K562 (cell line): ENCODE data around the gene TMEM164. TPM values are rescaled to one million over a fixed set of nuclear protein-coding genes. Genes with fewer than 3 reads are reported as not detected.

Source experiments
- ATAC-seq: fragments of 200-7000 bp; cut with Tn5 transposase; 3 replicates; pipeline ENCODE4 v1.9.1; 2020; ENCODE audit warnings: moderate library complexity
- BruUV-seq: library from RNA; stranded (reverse); fragments of 400-500 nt; replicated peaks from 2 replicates; lab custom pipeline; 2021; lab: Mats Ljungman, UMichigan
- CTCF ChIA-PET: fragments of 300-600 bp; formaldehyde crosslinking; extraction: SDS; loops from one replicate; lab custom pipeline; 2021; ENCODE audit warnings: low intra/inter-chr PET ratio; lab: Yijun Ruan, JAX
- POLR2A ChIA-PET: fragments of 300-600, 350-650 bp; sonication (Branson Sonifier 250); formaldehyde crosslinking; extraction: SDS; loops from one replicate; lab custom pipeline; 2021; ENCODE audit warnings: antibody characterized with exemption, inconsistent platforms; lab: Yijun Ruan, JAX
- DNase-seq, 4 experiments: peaks; one replicate each; pipeline versions ENCODE4 v3.0.0 to v3.0.0-alpha.2; 2011 to 2018; ENCODE audit warnings: low spot score in 3 of 4, mixed read lengths in 3 of 4; ENCODE audit errors: extremely low read depth in 1 of 4
- FAIRE-seq: peaks from 2 replicates; lab custom pipeline; 2011; peaks lifted over from hg19 to GRCh38; lab: Jason Lieb, UNC
- H2AFZ ChIP-seq: 2 replicates; pipeline ENCODE4 v1.6.0; 2011; ENCODE audit warnings: low read depth, low read length, control low read depth, inconsistent platforms
- H3K27ac ChIP-seq: fragments of 200-600 bp; 3 replicates; pipeline ENCODE4 v1.8.0; 2011; ENCODE audit warnings: low read depth, mild to moderate bottlenecking, control low read depth, inconsistent platforms, low read length, moderate library complexity, mixed read lengths; ENCODE audit errors: extremely low read depth
- H3K27me3 ChIP-seq, 2 experiments: fragments of 300-600 bp in 1 of 2; 2 replicates in 1 of 2; 3 replicates in 1 of 2; pipeline versions ENCODE4 v1.6.0 to v1.8.0; 2011; ENCODE audit warnings: inconsistent platforms in 2 of 2, low read length in 2 of 2, mild to moderate bottlenecking in 1 of 2, mixed read lengths in 1 of 2, moderate library complexity in 1 of 2; ENCODE audit not compliant: control insufficient read depth in 2 of 2, insufficient read depth in 2 of 2
- H3K36me3 ChIP-seq: fragments of 300-600 bp; 3 replicates; pipeline ENCODE4 v1.8.0; 2011; ENCODE audit warnings: mild to moderate bottlenecking, low read length, inconsistent platforms; ENCODE audit not compliant: control insufficient read depth, insufficient read depth
- H3K4me1 ChIP-seq, 2 experiments: fragments of 200-600 bp in 1 of 2; replicated peaks in 1 of 2; 2 replicates in 1 of 2; 3 replicates in 1 of 2; pipeline versions ENCODE4 v1.5.1 to v1.8.0; 2011; ENCODE audit warnings: inconsistent platforms in 2 of 2, low read length in 2 of 2, mild to moderate bottlenecking in 1 of 2, mixed read lengths in 1 of 2, moderate library complexity in 1 of 2; ENCODE audit not compliant: control insufficient read depth in 2 of 2, insufficient read depth in 2 of 2
- H3K4me2 ChIP-seq: 2 replicates; pipeline ENCODE4 v1.6.1; 2011; ENCODE audit warnings: low read length, control low read depth, inconsistent platforms, mixed read lengths; ENCODE audit not compliant: insufficient read depth
- H3K4me3 ChIP-seq: fragments of 200-600 bp; sonication (generic), shearing (Covaris generic); 2 replicates; pipeline ENCODE4 v1.5.1; 2016; ENCODE audit warnings: control low read depth, inconsistent platforms
- H3K79me2 ChIP-seq: fragments of 200-600 bp; 3 replicates; pipeline ENCODE4 v1.8.0; 2011; ENCODE audit warnings: low read length, inconsistent platforms; ENCODE audit not compliant: control insufficient read depth, insufficient read depth
- H3K9ac ChIP-seq, 2 experiments: 2 replicates each; pipeline versions ENCODE4 v1.6.0 to v1.6.1; 2011; ENCODE audit warnings: low read depth in 2 of 2, low read length in 2 of 2, control low read depth in 1 of 2, inconsistent platforms in 1 of 2, mild to moderate bottlenecking in 1 of 2, mixed read lengths in 1 of 2; ENCODE audit not compliant: insufficient read depth in 1 of 2
- H3K9me1 ChIP-seq: one replicate; pipeline ENCODE4 v1.6.0; 2011; ENCODE audit warnings: inconsistent platforms, mild to moderate bottlenecking, low read length, moderate library complexity; ENCODE audit not compliant: control insufficient read depth, insufficient read depth
- H3K9me3 ChIP-seq: replicated peaks from 2 replicates; pipeline ENCODE4 v1.5.1; 2011; ENCODE audit warnings: low read depth, low read length, inconsistent platforms; ENCODE audit not compliant: control insufficient read depth, insufficient read depth
- H4K20me1 ChIP-seq: replicated peaks from 2 replicates; pipeline ENCODE4 v1.6.1; 2011; ENCODE audit warnings: low read length, inconsistent platforms, mixed read lengths; ENCODE audit not compliant: control insufficient read depth, insufficient read depth
- CBFA2T2 ChIP-seq: fragments of 450-650 bp; conservative IDR thresholded peaks from 2 replicates; pipeline ENCODE4 v1.6.1; 2017; ENCODE audit warnings: mild to moderate bottlenecking
- CBFB ChIP-seq: sonication (generic); formaldehyde crosslinking; IDR thresholded peaks from 2 replicates; pipeline ENCODE4 v1.4.0; 2020; ENCODE audit warnings: mild to moderate bottlenecking, missing genetic modification reagents
- DPF2 ChIP-seq: fragments of 450-650 bp; IDR thresholded peaks from 2 replicates; pipeline ENCODE4 v1.6.1; 2016
- GTF2E2 ChIP-seq: fragments of 200-800 bp; sonication (Bioruptor generic); IDR thresholded peaks from 2 replicates; pipeline ENCODE4 v1.6.1; 2016; ENCODE audit warnings: missing genetic modification characterization, missing compliant biosample characterization
- KDM1A ChIP-seq, 2 experiments: fragments of 450-650 bp; IDR thresholded peaks; 2 replicates each; pipeline ENCODE4 v1.6.1; 2016; ENCODE audit warnings: mild to moderate bottlenecking in 2 of 2
- MED1 ChIP-seq: sonication (generic); formaldehyde crosslinking; IDR thresholded peaks from 2 replicates; pipeline ENCODE4 v1.8.1; 2023; ENCODE audit warnings: missing genetic modification reagents, borderline replicate concordance
- NFE2 ChIP-seq: IDR thresholded peaks from 2 replicates; pipeline ENCODE4 v1.6.1; 2014; ENCODE audit warnings: antibody characterized with exemption, low read depth
- NFIX ChIP-seq: fragments of 250-450 bp; sonication (Bioruptor Pico); IDR thresholded peaks from 2 replicates; pipeline ENCODE4 v1.4.0; 2020; ENCODE audit warnings: low read depth, mild to moderate bottlenecking, moderate library complexity
- PTTG1 ChIP-seq: fragments of 450-650 bp; IDR thresholded peaks from 2 replicates; pipeline ENCODE4 v1.6.1; 2016; ENCODE audit warnings: low read depth, mild to moderate bottlenecking, missing genetic modification characterization, missing compliant biosample characterization
- RBBP5 ChIP-seq: fragments of 200-600 bp; sonication (generic); IDR thresholded peaks from 2 replicates; pipeline ENCODE4 v1.6.1; 2012; ENCODE audit warnings: borderline replicate concordance, mild to moderate bottlenecking, low read length, control low read depth, inconsistent platforms; ENCODE audit not compliant: insufficient read depth, poor library complexity, severe bottlenecking
- ZBED1 ChIP-seq: IDR thresholded peaks from 2 replicates; pipeline ENCODE4 v1.6.1; 2014
- ZNF23 ChIP-seq: fragments of 250-450 bp; sonication (Bioruptor Pico); IDR thresholded peaks from 2 replicates; pipeline ENCODE4 v1.4.0; 2020; ENCODE audit warnings: mild to moderate bottlenecking
- ZNF778 ChIP-seq: fragments of 450-650 bp; formaldehyde crosslinking; IDR thresholded peaks from 2 replicates; pipeline ENCODE4 v1.4.0; 2020; ENCODE audit warnings: mild to moderate bottlenecking, moderate library complexity
- WGBS: fragments of 100-300 bp; shearing (Covaris generic); methylation state at CpG from one replicate; pipeline ENCODE4 v1.1.6; 2016; ENCODE audit warnings: low coverage, mixed read lengths; ENCODE audit not compliant: insufficient coverage; ENCODE audit errors: missing lambda C conversion rate; 5-methylcytosine and 5-hydroxymethylcytosine counted together
- in situ Hi-C: fragments of 300-500 bp; cut with MboI; formaldehyde crosslinking; loops from 4 replicates; pipeline ENCODE4 v1.15.0; 2018; ENCODE audit warnings: inconsistent platforms, mixed read lengths
- intact Hi-C: fragments of 100-400 bp; cut with micrococcal nuclease; formaldehyde crosslinking; loops from 2 replicates; pipeline ENCODE4 v1.14.2; 2022
- polyA plus RNA-seq, 8 experiments: library from polyadenylated mRNA; depleted of rRNA in 4 of 8; stranded (reverse) in 5 of 8; unstranded in 3 of 8; fragments of >200 nt; fragmentation: Nextera tagmentation in 2 of 8; fragmentation: Illumina TruSeq in 1 of 8; extraction: Ambion mirVana in 2 of 8; extraction: Trizol in 1 of 8; gene quantifications; 2 replicates each; pipeline versions ENCODE4 v1.2.1 to v1.2.3, GENCODE V29; 2011 to 2014; ENCODE audit warnings: inconsistent platforms in 1 of 8, missing spikeins in 1 of 8
- total RNA-seq, 7 experiments: library from RNA; depleted of rRNA in 6 of 7; stranded (reverse); fragments of >200 nt in 6 of 7; fragmentation: Illumina TruSeq in 2 of 7; extraction: Trizol in 2 of 7; gene quantifications; 2 replicates each; pipeline versions ENCODE4 v1.2.1 to v1.2.3, GENCODE V29; 2011 to 2021; ENCODE audit warnings: low replicate concordance in 1 of 7

Gene TMEM164
- total and polyA plus RNA-seq, 9 of the 15 experiments (the other 6 are each of a cell fraction or from before 2014, with no cell fraction given): 2.4 to 57.3 (median 23.1) TPM

DNA sequence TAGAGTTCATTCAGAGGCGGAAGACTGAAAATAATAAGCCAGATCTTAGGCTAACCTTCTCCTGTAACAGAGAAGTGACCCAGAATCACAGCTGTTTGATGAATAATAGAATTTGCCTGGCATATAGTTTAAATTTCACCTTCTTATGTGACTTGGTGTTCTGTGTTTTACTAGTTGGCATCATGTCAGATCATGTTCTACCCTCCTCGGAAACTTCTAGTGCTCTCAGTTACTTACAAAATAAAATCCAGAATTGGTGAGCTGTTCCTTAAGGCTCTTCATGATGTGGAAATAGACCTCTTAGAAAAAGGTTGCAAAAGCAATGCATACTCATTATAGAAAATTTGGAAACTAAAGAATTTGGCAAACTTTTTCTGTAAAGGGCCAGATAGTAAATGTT is 31.1 kb downstream of the TMEM164 start:
- no peak overlapping the region for H2AFZ ChIP-seq
- H3K27me3 ChIP-seq: no peaks in the 10 kb centered on the region
- peaks cover 10% of the 10 kb centered on the region; the same call in 2 of the 3 replicates for H3K36me3 ChIP-seq
- WGBS: 93% methylated on average over 2 of the region's 2 CpGs
- no peak overlapping the region for H3K4me2 ChIP-seq
- no TSS peak for BruUV-seq
- in situ Hi-C loops: no loop called here
- no peak overlapping the region for H3K9ac ChIP-seq
- no peaks in the 10 kb centered on the region for H3K9me1 ChIP-seq
- no peaks in the 10 kb centered on the region; the same call in 1 of the 2 replicates for H4K20me1 ChIP-seq
- no peak for ATAC-seq
- FAIRE-seq: no peak
- DNase-seq: no peak
- H3K4me3 ChIP-seq: no peak overlapping the region
- ChIA-PET POLR2A (no interaction called here), CTCF (no interaction called here)
- intact Hi-C loops: no loop called here
- no peak for TF ChIP-seq RBBP5
- no peak for TF ChIP-seq DPF2
- TF ChIP-seq MED1 (CRISPR knock-in tag): no peak
- no peak for TF ChIP-seq ZNF778 (CRISPR knock-in tag)
- no peak for TF ChIP-seq GTF2E2 (tag)
- TF ChIP-seq KDM1A (IDR thresholded peaks at IDR 0.05): no peak
- no peak for TF ChIP-seq ZNF23 (CRISPR knock-in tag)
- no peak for TF ChIP-seq NFE2
- no peak for TF ChIP-seq CBFA2T2
- no peak for TF ChIP-seq PTTG1 (tag)
- no peak for TF ChIP-seq NFIX (CRISPR knock-in tag)
- TF ChIP-seq CBFB (CRISPR knock-in tag): no peak
- no peak for TF ChIP-seq ZBED1
- TF ChIP-seq, all 486 proteins: peak for 0
- H3K27ac ChIP-seq: no peak overlapping the region
- H3K4me1 ChIP-seq: peaks cover 0 to 4% of the 10 kb centered on the region in 2 experiments; a peak in 2 of 5 replicates
- H3K79me2 ChIP-seq: peaks cover 40% of the 10 kb centered on the region
- H3K9me3 ChIP-seq: no peaks in the 10 kb centered on the region
